Vagina (tissue), 2 donors: ENCODE data around the gene DCTN4. TPM values are rescaled to one million over a fixed set of nuclear protein-coding genes. Genes with fewer than 3 reads are reported as not detected.

ENCODE experiments used
- DNase-seq, 2 donors: peaks; one replicate each; pipeline ENCODE4 v3.0.0-alpha.2; 2017; ENCODE audit errors: extremely low spot score in 2 of 2
- H3K27ac ChIP-seq: fragments of 200-600 bp; sonication (generic); one replicate; pipeline ENCODE4 v1.5.1; 2019
- H3K27me3 ChIP-seq: fragments of 200-600 bp; sonication (generic); one replicate; pipeline ENCODE4 v1.5.1; 2019
- H3K36me3 ChIP-seq, 2 donors: fragments of 200-600 bp; sonication (generic); one replicate each; pipeline ENCODE4 v1.5.1; 2017 to 2019
- H3K4me1 ChIP-seq: fragments of 200-600 bp; sonication (generic); one replicate; pipeline ENCODE4 v1.5.1; 2019
- H3K4me3 ChIP-seq, 2 donors: fragments of 200-600 bp; sonication (generic); 1 replicate in 1 of 2; 2 replicates in 1 of 2; pipeline ENCODE4 v1.5.1; 2016 to 2019
- H3K9me3 ChIP-seq: fragments of 200-600 bp; sonication (generic); one replicate; pipeline ENCODE4 v1.5.1; 2019
- CTCF ChIP-seq, 3 experiments: fragments of 450-650 bp in 2 of 3; fragments of 200-600 bp in 1 of 3; sonication (generic) in 1 of 3; IDR thresholded peaks; one replicate each; pipeline ENCODE4 v1.5.1; 2017 to 2019; ENCODE audit warnings: antibody characterized with exemption in 3 of 3, mild to moderate bottlenecking in 2 of 3, moderate library complexity in 2 of 3
- POLR2A ChIP-seq, 2 donors: fragments of 450-650 bp; IDR thresholded peaks; one replicate each; pipeline ENCODE4 v1.6.1; 2017; ENCODE audit warnings: antibody characterized with exemption in 2 of 2, mild to moderate bottlenecking in 2 of 2, moderate library complexity in 2 of 2
- POLR2AphosphoS5 ChIP-seq, 2 donors: sonication (generic); formaldehyde crosslinking; IDR thresholded peaks; one replicate each; pipeline ENCODE4 v1.9.0; 2017; ENCODE audit warnings: antibody characterized with exemption in 2 of 2, mild to moderate bottlenecking in 2 of 2, low read depth in 1 of 2; ENCODE audit not compliant: insufficient read depth in 1 of 2
- intact Hi-C: fragments of 100-400 bp; cut with DNase I; formaldehyde crosslinking; loops from one replicate; pipeline ENCODE4 v1.15.1; 2023
- total RNA-seq: library from RNA; depleted of rRNA; stranded (reverse); fragments of >200 nt; gene quantifications from one replicate; pipeline ENCODE4 v1.2.3, GENCODE V29; 2016

Gene DCTN4
- total RNA-seq, 1 donor from 2014 or later: 51.3 TPM

GRCh38 chr5:150676578-150676977 is 82.2 kb downstream of the DCTN4 start:
- TF ChIP-seq CTCF (IDR thresholded peaks at IDR 0.05) (no peak), POLR2AphosphoS5 (IDR thresholded peaks at IDR 0.05; ENCODE audit: insufficient read depth in 1 of 2, low read depth in 1 of 2) (no peak), POLR2A (IDR thresholded peaks at IDR 0.05) (no peak)
- no peak overlapping the region for H3K27ac ChIP-seq
- H3K27me3 ChIP-seq: no peaks in the 10 kb centered on the region
- H3K4me3 ChIP-seq: no peak overlapping the region
- no peaks in the 10 kb centered on the region for H3K9me3 ChIP-seq
- DNase-seq: peak in 1 of 2 donors; percentile 10
- intact Hi-C loops: no loop called here
- H3K36me3 ChIP-seq: no peaks in the 10 kb centered on the region
- H3K4me1 ChIP-seq: peaks cover 26% of the 10 kb centered on the region

DNA sequence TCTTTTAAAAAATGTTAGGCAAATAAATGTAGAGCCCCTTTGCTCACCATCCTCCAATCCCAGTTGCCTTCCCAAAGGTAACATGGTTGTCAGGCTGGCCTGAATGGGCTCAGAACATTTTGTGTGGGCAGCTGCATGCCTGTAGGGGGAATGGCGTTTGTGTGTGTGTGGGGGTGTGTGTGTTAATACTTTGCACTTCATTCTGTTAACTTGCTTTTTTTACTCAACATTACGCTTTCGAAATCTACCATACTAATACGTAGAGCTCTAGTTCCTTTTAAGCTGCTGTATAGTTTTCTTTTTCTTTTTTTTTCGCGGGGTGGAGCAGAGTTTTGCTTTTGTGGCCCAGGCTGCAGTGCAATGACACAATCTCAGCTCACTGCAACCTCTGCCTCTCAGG is 83.7 kb downstream of the DCTN4 start:
- intact Hi-C loops: no loop called here
- TF ChIP-seq CTCF (IDR thresholded peaks at IDR 0.05): no peak
- TF ChIP-seq POLR2A (IDR thresholded peaks at IDR 0.05): no peak
- no peak for TF ChIP-seq POLR2AphosphoS5 (IDR thresholded peaks at IDR 0.05; ENCODE audit: insufficient read depth in 1 of 2, low read depth in 1 of 2)
- H3K9me3 ChIP-seq: no peaks in the 10 kb centered on the region
- no peaks in the 10 kb centered on the region for H3K36me3 ChIP-seq
- H3K27ac ChIP-seq: peak overlapping the region; percentile 42
- no peaks in the 10 kb centered on the region for H3K27me3 ChIP-seq
- peak in 1 of 2 donors; percentile 44 for DNase-seq
- H3K4me1 ChIP-seq: peaks cover 32% of the 10 kb centered on the region
- H3K4me3 ChIP-seq: no peak overlapping the region

DNA sequence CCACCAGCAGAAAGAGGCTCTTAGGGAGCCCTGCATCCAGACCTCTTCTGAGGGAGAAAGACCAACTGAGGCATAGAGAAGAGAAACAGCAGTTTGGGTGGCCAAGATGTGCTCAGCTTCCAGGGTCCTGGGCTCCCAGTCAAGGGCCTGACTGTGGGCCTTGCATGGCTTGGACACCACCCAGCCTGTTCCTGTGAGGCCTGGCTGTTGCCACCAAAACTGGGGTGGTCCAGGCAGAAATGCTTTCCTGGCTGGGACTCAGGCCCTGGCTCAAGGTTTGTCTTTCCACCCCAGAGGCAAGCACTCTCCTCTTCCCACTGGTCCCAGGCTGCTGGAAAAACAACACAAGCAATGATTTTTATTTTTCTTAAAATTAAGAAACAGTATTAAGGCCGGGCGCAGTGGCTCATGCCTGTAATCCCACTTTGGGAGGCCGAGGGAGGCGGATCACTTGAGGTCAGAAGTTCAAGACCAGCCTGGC is 84.4 kb downstream of the DCTN4 start:
- H3K36me3 ChIP-seq: no peaks in the 10 kb centered on the region
- no peak overlapping the region for H3K4me3 ChIP-seq
- H3K9me3 ChIP-seq: no peaks in the 10 kb centered on the region
- no peaks in the 10 kb centered on the region for H3K27me3 ChIP-seq
- H3K27ac ChIP-seq: peak overlapping the region; percentile 42
- peak in 1 of 2 donors; percentile 89 for DNase-seq
- TF ChIP-seq POLR2AphosphoS5 (IDR thresholded peaks at IDR 0.05; ENCODE audit: insufficient read depth in 1 of 2, low read depth in 1 of 2) (peak in 1 of 2 donors; percentile 9), CTCF (IDR thresholded peaks at IDR 0.05) (no peak)
- intact Hi-C loops: no loop called here
- peaks cover 32% of the 10 kb centered on the region for H3K4me1 ChIP-seq

DNA sequence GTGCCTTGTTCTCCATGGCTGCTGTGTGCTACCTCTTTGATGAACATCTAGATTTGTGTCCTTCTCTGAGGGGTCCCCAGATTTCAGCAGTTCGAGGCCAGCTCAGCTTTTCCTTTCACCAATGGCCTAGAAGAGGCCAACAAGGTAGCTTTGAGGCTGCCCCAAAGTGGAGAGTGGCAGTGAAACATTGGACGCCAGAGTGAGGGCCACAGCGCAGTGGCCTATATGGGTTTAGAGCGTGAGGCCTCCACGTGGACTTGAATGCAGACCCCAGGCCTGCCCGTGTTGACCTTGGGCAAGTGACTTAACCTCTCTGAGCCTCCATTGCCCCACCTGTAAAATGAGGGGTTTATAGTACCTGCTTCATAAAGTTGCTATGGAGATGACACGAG is 85.9 kb downstream of the DCTN4 start:
- no peak for DNase-seq
- no peaks in the 10 kb centered on the region for H3K9me3 ChIP-seq
- no peaks in the 10 kb centered on the region for H3K27me3 ChIP-seq
- peak overlapping the region; percentile 65 for H3K27ac ChIP-seq
- intact Hi-C loops: no loop called here
- TF ChIP-seq CTCF (IDR thresholded peaks at IDR 0.05) (no peak), POLR2A (IDR thresholded peaks at IDR 0.05) (no peak), POLR2AphosphoS5 (IDR thresholded peaks at IDR 0.05; ENCODE audit: insufficient read depth in 1 of 2, low read depth in 1 of 2) (no peak)
- H3K4me3 ChIP-seq: peak overlapping the region; percentile 52 to 63
- peaks cover 32% of the 10 kb centered on the region for H3K4me1 ChIP-seq
- no peaks in the 10 kb centered on the region for H3K36me3 ChIP-seq

- H3K36me3 ChIP-seq: no peaks in the 10 kb centered on the region
- no peaks in the 10 kb centered on the region for H3K9me3 ChIP-seq
- H3K4me3 ChIP-seq: peak overlapping the region; percentile 52 to 63
- no peaks in the 10 kb centered on the region for H3K27me3 ChIP-seq
- peak in 1 of 2 donors; percentile 86 for DNase-seq
- H3K27ac ChIP-seq: peak overlapping the region; percentile 65
- intact Hi-C loops: no loop called here
- peaks cover 32% of the 10 kb centered on the region for H3K4me1 ChIP-seq
- TF ChIP-seq POLR2AphosphoS5 (IDR thresholded peaks at IDR 0.05; ENCODE audit: insufficient read depth in 1 of 2, low read depth in 1 of 2) (no peak), POLR2A (IDR thresholded peaks at IDR 0.05) (no peak), CTCF (IDR thresholded peaks at IDR 0.05) (no peak)
Observed at GRCh38 chr5:150672237-150672883, 86.5 kb downstream of the DCTN4 start.
